Measurements from ENCODE around the gene MPST. TPM values are rescaled to one million over a fixed set of nuclear protein-coding genes. Genes with fewer than 3 reads are reported as not detected.

MPST gene
- total and polyA plus RNA-seq, 12 donors, result 7.9 to 332 (median 143) TPM

DNA sequence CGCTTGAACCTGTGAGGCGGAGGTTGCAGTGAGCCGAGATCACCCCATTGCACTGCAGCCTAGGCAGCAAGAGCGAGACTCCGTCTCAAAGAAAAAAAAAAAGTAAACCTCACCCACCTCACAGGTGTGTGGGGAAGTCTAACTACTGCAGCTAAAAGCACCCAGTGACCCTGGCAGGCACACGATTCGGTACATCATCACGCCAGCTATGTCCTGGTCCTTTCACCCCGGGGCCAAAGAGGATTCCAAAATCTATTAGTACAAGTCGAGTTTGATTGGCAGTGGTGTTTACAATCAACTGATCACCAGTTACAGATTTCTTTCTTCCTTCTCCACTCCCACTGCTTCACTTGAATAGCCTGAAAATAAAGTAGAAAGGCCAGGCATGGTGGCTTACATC lies 6.6 kb upstream of the MPST start:
- Histone ChIP-seq H3K9me3 (replicated peaks in 1 of 3) (no peaks in the 10 kb centered on the region), H3K4me3 (no peak overlapping the region), H3K27ac (no peak overlapping the region), H3K27me3 (no peaks in the 10 kb centered on the region), H3K4me1 (replicated peaks in 1 of 2) (peaks cover 32 to 42% of the 10 kb centered on the region in 2 donors), H3K36me3 (replicated peaks in 1 of 2) (peaks cover 0 to 7% of the 10 kb centered on the region in 2 donors)
- intact Hi-C loops (cut with DNase I), result no loop called here
- WGBS, 4 donors, result 71 to 97% (median 83%) methylated on average over 10 of the region's 10 CpGs
- no peak for TF ChIP-seq POLR2A (IDR thresholded peaks at IDR 0.05)
- TF ChIP-seq, protein P1, sequence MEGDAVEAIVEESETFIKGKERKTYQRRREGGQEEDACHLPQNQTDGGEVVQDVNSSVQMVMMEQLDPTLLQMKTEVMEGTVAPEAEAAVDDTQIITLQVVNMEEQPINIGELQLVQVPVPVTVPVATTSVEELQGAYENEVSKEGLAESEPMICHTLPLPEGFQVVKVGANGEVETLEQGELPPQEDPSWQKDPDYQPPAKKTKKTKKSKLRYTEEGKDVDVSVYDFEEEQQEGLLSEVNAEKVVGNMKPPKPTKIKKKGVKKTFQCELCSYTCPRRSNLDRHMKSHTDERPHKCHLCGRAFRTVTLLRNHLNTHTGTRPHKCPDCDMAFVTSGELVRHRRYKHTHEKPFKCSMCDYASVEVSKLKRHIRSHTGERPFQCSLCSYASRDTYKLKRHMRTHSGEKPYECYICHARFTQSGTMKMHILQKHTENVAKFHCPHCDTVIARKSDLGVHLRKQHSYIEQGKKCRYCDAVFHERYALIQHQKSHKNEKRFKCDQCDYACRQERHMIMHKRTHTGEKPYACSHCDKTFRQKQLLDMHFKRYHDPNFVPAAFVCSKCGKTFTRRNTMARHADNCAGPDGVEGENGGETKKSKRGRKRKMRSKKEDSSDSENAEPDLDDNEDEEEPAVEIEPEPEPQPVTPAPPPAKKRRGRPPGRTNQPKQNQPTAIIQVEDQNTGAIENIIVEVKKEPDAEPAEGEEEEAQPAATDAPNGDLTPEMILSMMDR (IDR thresholded peaks at IDR 0.05), result no peak
- no peak for DNase-seq

DNA sequence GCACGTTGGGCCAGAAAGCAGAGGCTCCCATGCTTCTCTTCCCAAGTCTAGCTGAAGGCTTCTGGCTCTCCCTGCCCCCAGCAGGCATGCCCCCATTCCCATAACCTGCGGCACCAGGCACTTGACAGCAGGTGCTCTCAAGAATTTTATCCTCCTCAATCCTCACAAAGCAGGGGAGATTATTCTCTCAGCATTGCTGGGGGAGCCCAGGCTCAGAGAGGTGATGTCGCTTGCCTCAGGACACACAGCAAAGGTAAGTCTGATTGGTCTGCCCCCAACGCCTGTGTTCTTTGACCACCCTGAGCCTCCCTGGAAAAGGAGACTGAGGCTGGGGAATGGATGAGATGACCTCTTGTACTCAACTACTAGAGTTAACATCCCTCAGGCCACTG lies 5.1 kb upstream of the MPST start:
- Histone ChIP-seq H3K4me3 (no peak overlapping the region), H3K9me3 (replicated peaks in 1 of 3) (no peaks in the 10 kb centered on the region), H3K36me3 (replicated peaks in 1 of 2) (peaks cover 0 to 7% of the 10 kb centered on the region in 2 donors), H3K27ac (peak overlapping the region in 2 of 5 donors; percentile 26 to 57), H3K27me3 (no peaks in the 10 kb centered on the region), H3K4me1 (replicated peaks in 1 of 2) (peaks cover 37 to 51% of the 10 kb centered on the region in 2 donors)
- intact Hi-C loops (cut with DNase I), result no loop called here
- TF ChIP-seq POLR2A (IDR thresholded peaks at IDR 0.05), result no peak
- TF ChIP-seq, protein P1 (IDR thresholded peaks at IDR 0.05), result no peak
- no peak for DNase-seq
- 74 to 82% (median 80%) methylated on average over 4 of the region's 4 CpGs for WGBS, 4 donors

DNA sequence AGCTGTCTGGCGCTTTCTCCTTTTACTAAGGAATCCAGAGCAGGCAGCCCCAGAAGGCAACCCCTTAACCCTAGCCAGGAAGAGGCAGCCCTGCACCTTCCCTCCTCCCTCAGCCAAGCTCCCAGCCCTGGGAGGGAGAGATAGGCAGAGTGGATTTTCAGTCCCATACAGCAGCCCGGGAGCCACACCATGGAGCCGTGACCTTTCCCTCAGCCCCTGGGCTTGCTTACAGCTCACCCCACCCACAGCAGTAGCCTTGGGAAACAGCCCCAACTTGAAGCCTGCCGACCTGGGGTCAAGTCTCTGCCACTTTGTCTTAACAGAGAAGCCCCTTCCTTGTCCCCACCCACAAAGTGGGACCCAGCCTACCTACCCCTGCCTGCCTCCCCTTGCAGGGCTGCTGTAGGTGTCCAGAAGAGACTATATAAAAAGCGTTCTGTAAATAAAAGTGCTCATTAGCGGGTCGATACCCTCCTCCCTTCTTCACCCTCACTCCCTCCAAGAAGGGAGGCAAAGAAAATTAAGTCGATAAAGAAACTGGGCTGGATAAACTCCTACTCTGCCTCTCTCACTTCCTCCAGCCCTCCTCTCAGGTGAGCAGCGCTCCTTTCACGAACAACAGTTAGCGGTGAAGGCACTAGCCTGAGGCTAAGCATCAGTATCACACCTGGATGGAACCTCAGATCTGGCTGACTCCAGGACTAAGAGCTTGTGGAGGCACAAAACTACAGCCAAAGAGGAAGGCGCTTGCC lies 4.5 kb upstream of the MPST start:
- 58 to 66% (median 59%) methylated on average over 10 to 12 of the region's 12 CpGs for WGBS, 4 donors
- peaks cover 0 to 7% of the 10 kb centered on the region in 2 donors for H3K36me3 ChIP-seq (replicated peaks in 1 of 2)
- peaks cover 37 to 51% of the 10 kb centered on the region in 2 donors for H3K4me1 ChIP-seq (replicated peaks in 1 of 2)
- H3K27ac ChIP-seq, result peak overlapping the region in 3 of 5 donors; percentile 26 to 57 (median 46)
- DNase-seq, result peak in 5 of 7 donors; percentile 39 to 59 (median 47)
- H3K27me3 ChIP-seq, result no peaks in the 10 kb centered on the region
- no peak overlapping the region for H3K4me3 ChIP-seq
- no peaks in the 10 kb centered on the region for H3K9me3 ChIP-seq (replicated peaks in 1 of 3)
- no peak for TF ChIP-seq POLR2A (IDR thresholded peaks at IDR 0.05)
- TF ChIP-seq, protein P1 (IDR thresholded peaks at IDR 0.05), result no peak
- intact Hi-C loops (cut with DNase I), result no loop called here

DNA sequence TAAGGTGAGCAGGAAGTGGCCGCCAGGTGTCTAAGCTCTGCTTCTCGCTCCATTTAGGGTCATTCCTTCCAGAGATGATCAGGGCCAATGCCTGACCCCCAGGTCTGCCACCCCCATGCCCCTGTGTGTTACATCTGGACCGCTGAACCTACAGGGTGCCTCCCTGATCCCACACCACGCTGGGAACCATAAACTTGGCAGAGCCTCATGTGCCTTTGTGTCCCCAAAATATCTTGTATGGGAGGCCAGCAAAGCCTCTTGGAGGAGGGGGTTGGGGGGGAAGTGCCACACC lies 4.0 kb upstream of the MPST start:
- Histone ChIP-seq H3K36me3 (replicated peaks in 1 of 2) (peaks cover 0 to 7% of the 10 kb centered on the region in 2 donors), H3K9me3 (replicated peaks in 1 of 3) (no peaks in the 10 kb centered on the region), H3K4me1 (replicated peaks in 1 of 2) (peaks cover 41 to 55% of the 10 kb centered on the region in 2 donors), H3K27ac (peak overlapping the region in 2 of 5 donors; percentile 40 to 46), H3K4me3 (no peak overlapping the region), H3K27me3 (no peaks in the 10 kb centered on the region)
- 91 to 100% (median 92%) methylated on average over 2 to 4 of the region's 4 CpGs for WGBS, 4 donors
- peak in 1 of 7 donors; percentile 13 for DNase-seq
- TF ChIP-seq POLR2A (IDR thresholded peaks at IDR 0.05), result no peak
- TF ChIP-seq, protein P1 (IDR thresholded peaks at IDR 0.05), result no peak
- intact Hi-C loops (cut with DNase I), result no loop called here

Data from adrenal gland (tissue), 12 donors.